Fibroblast of pulmonary artery (primary cell): ENCODE measurements around the gene MRFAP1.

ENCODE experiments used
- DNase-seq: peaks from one replicate; pipeline ENCODE4 v3.0.0-alpha.2; 2010; ENCODE audit warnings: low read depth
- H3K4me3 ChIP-seq: replicated peaks from 2 replicates; pipeline ENCODE4 v1.5.1; 2011; ENCODE audit warnings: low read depth, mild to moderate bottlenecking, control low read depth, low read length, moderate library complexity
- CTCF ChIP-seq: IDR thresholded peaks from 2 replicates; pipeline ENCODE4 v1.5.1; 2011; ENCODE audit warnings: mild to moderate bottlenecking, control low read depth, low read length, inconsistent platforms; ENCODE audit errors: missing control alignments

Gene MRFAP1

GRCh38 chr4:6618386-6619115, 21.9 kb upstream of the MRFAP1 start:
- no peak for TF ChIP-seq CTCF
- no peak overlapping the region for H3K4me3 ChIP-seq
- DNase-seq = no peak

- DNase-seq = no peak
- no peak overlapping the region for H3K4me3 ChIP-seq
- TF ChIP-seq CTCF = no peak
Observed at GRCh38 chr4:6619116-6619465, 21.4 kb upstream of the MRFAP1 start.

- TF ChIP-seq CTCF = no peak
- no peak for DNase-seq
- no peak overlapping the region for H3K4me3 ChIP-seq
Observed at GRCh38 chr4:6619466-6620255, 20.8 kb upstream of the MRFAP1 start.

GRCh38 chr4:6620296-6620695, 20.2 kb upstream of the MRFAP1 start:
- H3K4me3 ChIP-seq = no peak overlapping the region
- DNase-seq = no peak
- no peak for TF ChIP-seq CTCF

GRCh38 chr4:6620891-6621555, 19.5 kb upstream of the MRFAP1 start:
- TF ChIP-seq CTCF = no peak
- DNase-seq = no peak

GRCh38 chr4:6621556-6621927, 18.9 kb upstream of the MRFAP1 start:
- no peak for DNase-seq
- TF ChIP-seq CTCF = no peak
- no peak overlapping the region for H3K4me3 ChIP-seq

More at GRCh38 chr4:6620891-6621555, 19.5 kb upstream of the MRFAP1 start:
- H3K4me3 ChIP-seq = no peak overlapping the region
